SK-N-SH treated with all-trans-retinoic acid at 6 μM for 48 hours (cell line): Measurements from ENCODE around the gene FCER1A.

Experiments used
- ATAC-seq: fragments of 200-7000 bp; cut with Tn5 transposase; 3 replicates; pipeline ENCODE4 v1.9.1; 2020; ENCODE audit warnings: mild to moderate bottlenecking, moderate library complexity
- ARNTL ChIP-seq: fragments of 450-650 bp; formaldehyde crosslinking; IDR thresholded peaks from 2 replicates; pipeline ENCODE4 v1.5.0; 2020; ENCODE audit warnings: low read depth, mild to moderate bottlenecking, moderate library complexity, borderline replicate concordance
- BACH2 ChIP-seq: fragments of 250-450 bp; sonication (Bioruptor Pico); IDR thresholded peaks from 2 replicates; pipeline ENCODE4 v1.9.0; 2021; ENCODE audit warnings: mild to moderate bottlenecking, borderline replicate concordance
- CSDC2 ChIP-seq: fragments of 250-450 bp; sonication (Bioruptor Pico); IDR thresholded peaks from 2 replicates; pipeline ENCODE4 v1.5.0; 2020; ENCODE audit warnings: mild to moderate bottlenecking, moderate library complexity
- ESRRG ChIP-seq: fragments of 250-450 bp; sonication (Bioruptor Pico); IDR thresholded peaks from 2 replicates; pipeline ENCODE4 v1.6.1; 2021; ENCODE audit warnings: mild to moderate bottlenecking
- GLIS3 ChIP-seq: fragments of 250-450 bp; sonication (Bioruptor Pico); IDR thresholded peaks from 2 replicates; pipeline ENCODE4 v1.5.0; 2020; ENCODE audit warnings: mild to moderate bottlenecking, moderate library complexity
- ISL1 ChIP-seq: fragments of 250-450 bp; sonication (Bioruptor Pico); IDR thresholded peaks from 2 replicates; pipeline ENCODE4 v2.1.2; 2022; ENCODE audit warnings: mild to moderate bottlenecking, moderate library complexity
- OSR1 ChIP-seq: fragments of 250-450 bp; sonication (Bioruptor Pico); IDR thresholded peaks from 2 replicates; pipeline ENCODE4 v1.8.0; 2022; ENCODE audit warnings: moderate library complexity, mild to moderate bottlenecking, inconsistent platforms
- PPARA ChIP-seq: fragments of 250-450 bp; sonication (Bioruptor Pico); IDR thresholded peaks from 2 replicates; pipeline ENCODE4 v1.5.0; 2020; ENCODE audit warnings: mild to moderate bottlenecking, borderline replicate concordance
- RARB ChIP-seq: fragments of 250-450 bp; sonication (Bioruptor Pico); IDR thresholded peaks from 2 replicates; pipeline ENCODE4 v1.8.0; 2021; ENCODE audit warnings: mild to moderate bottlenecking, moderate library complexity
- SNAI2 ChIP-seq: fragments of 250-450 bp; sonication (Bioruptor Pico); IDR thresholded peaks from 2 replicates; pipeline ENCODE4 v1.5.0; 2020; ENCODE audit warnings: mild to moderate bottlenecking, moderate library complexity
- TOX ChIP-seq: fragments of 250-450 bp; sonication (Bioruptor Pico); IDR thresholded peaks from 2 replicates; pipeline ENCODE4 v1.8.0; 2021; ENCODE audit warnings: mild to moderate bottlenecking, moderate library complexity, borderline replicate concordance
- ZC3H10 ChIP-seq: fragments of 250-450 bp; sonication (Bioruptor Pico); IDR thresholded peaks from 2 replicates; pipeline ENCODE4 v1.5.1; 2021; ENCODE audit warnings: mild to moderate bottlenecking, moderate library complexity
- ZFP3 ChIP-seq: fragments of 250-450 bp; sonication (Bioruptor Pico); IDR thresholded peaks from 2 replicates; pipeline ENCODE4 v1.5.0; 2020; ENCODE audit warnings: mild to moderate bottlenecking, moderate library complexity
- ZFP30 ChIP-seq: fragments of 450-650 bp; formaldehyde crosslinking; IDR thresholded peaks from 2 replicates; pipeline ENCODE4 v1.5.0; 2022; ENCODE audit warnings: mild to moderate bottlenecking, moderate library complexity
- ZNF565 ChIP-seq: fragments of 450-650 bp; formaldehyde crosslinking; conservative IDR thresholded peaks from 2 replicates; pipeline ENCODE4 v1.5.0; 2020; ENCODE audit warnings: low read depth, mild to moderate bottlenecking, moderate library complexity
- ZNF70 ChIP-seq: fragments of 450-650 bp; formaldehyde crosslinking; IDR thresholded peaks from 2 replicates; pipeline ENCODE4 v1.5.0; 2020; ENCODE audit warnings: mild to moderate bottlenecking, moderate library complexity
- ZNF8 ChIP-seq: fragments of 450-650 bp; formaldehyde crosslinking; IDR thresholded peaks from 2 replicates; pipeline ENCODE4 v1.5.0; 2020; ENCODE audit warnings: mild to moderate bottlenecking, moderate library complexity
- TF ChIP-seq, protein P1 (sequence below): fragments of 250-450 bp; sonication (Bioruptor Pico); IDR thresholded peaks from 2 replicates; pipeline ENCODE4 v1.5.0; 2020; ENCODE audit warnings: mild to moderate bottlenecking, moderate library complexity
- TF ChIP-seq, protein P2 (sequence below): fragments of 250-450 bp; sonication (Bioruptor Pico); IDR thresholded peaks from 2 replicates; pipeline ENCODE4 v1.8.0; 2021; ENCODE audit warnings: low read depth, mild to moderate bottlenecking, moderate library complexity, borderline replicate concordance
- TF ChIP-seq, protein P3 (sequence below): fragments of 250-450 bp; sonication (Bioruptor Pico); IDR thresholded peaks from 2 replicates; pipeline ENCODE4 v1.5.1; 2020; ENCODE audit warnings: low read depth, mild to moderate bottlenecking, moderate library complexity
- TF ChIP-seq, protein P4 (sequence below): fragments of 250-450 bp; sonication (Bioruptor Pico); IDR thresholded peaks from 2 replicates; pipeline ENCODE4 v1.5.1; 2021; ENCODE audit warnings: mild to moderate bottlenecking, moderate library complexity

FCER1A gene

DNA sequence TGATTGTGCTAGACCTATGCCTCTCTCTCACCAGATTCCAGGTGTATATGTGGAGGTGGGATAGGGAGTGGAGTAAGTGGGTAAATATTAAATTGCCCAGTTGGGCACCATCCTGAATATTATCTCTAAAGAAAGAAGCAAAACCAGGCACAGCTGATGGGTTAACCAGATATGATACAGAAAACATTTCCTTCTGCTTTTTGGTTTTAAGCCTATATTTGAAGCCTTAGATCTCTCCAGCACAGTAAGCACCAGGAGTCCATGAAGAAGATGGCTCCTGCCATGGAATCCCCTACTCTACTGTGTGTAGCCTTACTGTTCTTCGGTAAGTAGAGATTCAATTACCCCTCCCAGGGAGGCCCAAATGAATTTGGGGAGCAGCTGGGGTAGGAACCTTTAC, at the start of gene FCER1A:
TSS of gene FCER1A (plus strand) at position 242 of the 400 bp plus-strand sequence. CDS start at position 271, 29 bp downstream.
- ATAC-seq: no peak
- no peak for TF ChIP-seq ISL1 (CRISPR knock-in tag)
- no peak for TF ChIP-seq OSR1 (CRISPR knock-in tag)
- no peak for TF ChIP-seq ZC3H10 (CRISPR knock-in tag)
- no peak for TF ChIP-seq CSDC2 (CRISPR knock-in tag)
- no peak for TF ChIP-seq ZFP3 (CRISPR knock-in tag)
- TF ChIP-seq, protein P1, sequence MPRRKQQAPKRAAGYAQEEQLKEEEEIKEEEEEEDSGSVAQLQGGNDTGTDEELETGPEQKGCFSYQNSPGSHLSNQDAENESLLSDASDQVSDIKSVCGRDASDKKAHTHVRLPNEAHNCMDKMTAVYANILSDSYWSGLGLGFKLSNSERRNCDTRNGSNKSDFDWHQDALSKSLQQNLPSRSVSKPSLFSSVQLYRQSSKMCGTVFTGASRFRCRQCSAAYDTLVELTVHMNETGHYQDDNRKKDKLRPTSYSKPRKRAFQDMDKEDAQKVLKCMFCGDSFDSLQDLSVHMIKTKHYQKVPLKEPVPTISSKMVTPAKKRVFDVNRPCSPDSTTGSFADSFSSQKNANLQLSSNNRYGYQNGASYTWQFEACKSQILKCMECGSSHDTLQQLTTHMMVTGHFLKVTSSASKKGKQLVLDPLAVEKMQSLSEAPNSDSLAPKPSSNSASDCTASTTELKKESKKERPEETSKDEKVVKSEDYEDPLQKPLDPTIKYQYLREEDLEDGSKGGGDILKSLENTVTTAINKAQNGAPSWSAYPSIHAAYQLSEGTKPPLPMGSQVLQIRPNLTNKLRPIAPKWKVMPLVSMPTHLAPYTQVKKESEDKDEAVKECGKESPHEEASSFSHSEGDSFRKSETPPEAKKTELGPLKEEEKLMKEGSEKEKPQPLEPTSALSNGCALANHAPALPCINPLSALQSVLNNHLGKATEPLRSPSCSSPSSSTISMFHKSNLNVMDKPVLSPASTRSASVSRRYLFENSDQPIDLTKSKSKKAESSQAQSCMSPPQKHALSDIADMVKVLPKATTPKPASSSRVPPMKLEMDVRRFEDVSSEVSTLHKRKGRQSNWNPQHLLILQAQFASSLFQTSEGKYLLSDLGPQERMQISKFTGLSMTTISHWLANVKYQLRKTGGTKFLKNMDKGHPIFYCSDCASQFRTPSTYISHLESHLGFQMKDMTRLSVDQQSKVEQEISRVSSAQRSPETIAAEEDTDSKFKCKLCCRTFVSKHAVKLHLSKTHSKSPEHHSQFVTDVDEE (CRISPR knock-in tag): no peak
- no peak for TF ChIP-seq ZFP30 (CRISPR knock-in tag)
- no peak for TF ChIP-seq BACH2 (CRISPR knock-in tag)
- TF ChIP-seq ARNTL (CRISPR knock-in tag): no peak
- TF ChIP-seq TOX (CRISPR knock-in tag): no peak
- no peak for TF ChIP-seq ESRRG (CRISPR knock-in tag)
- TF ChIP-seq, protein P2, sequence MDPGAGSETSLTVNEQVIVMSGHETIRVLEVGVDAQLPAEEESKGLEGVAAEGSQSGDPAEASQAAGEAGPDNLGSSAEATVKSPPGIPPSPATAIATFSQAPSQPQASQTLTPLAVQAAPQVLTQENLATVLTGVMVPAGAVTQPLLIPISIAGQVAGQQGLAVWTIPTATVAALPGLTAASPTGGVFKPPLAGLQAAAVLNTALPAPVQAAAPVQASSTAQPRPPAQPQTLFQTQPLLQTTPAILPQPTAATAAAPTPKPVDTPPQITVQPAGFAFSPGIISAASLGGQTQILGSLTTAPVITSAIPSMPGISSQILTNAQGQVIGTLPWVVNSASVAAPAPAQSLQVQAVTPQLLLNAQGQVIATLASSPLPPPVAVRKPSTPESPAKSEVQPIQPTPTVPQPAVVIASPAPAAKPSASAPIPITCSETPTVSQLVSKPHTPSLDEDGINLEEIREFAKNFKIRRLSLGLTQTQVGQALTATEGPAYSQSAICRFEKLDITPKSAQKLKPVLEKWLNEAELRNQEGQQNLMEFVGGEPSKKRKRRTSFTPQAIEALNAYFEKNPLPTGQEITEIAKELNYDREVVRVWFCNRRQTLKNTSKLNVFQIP: no peak
- no peak for TF ChIP-seq ZNF565
- TF ChIP-seq GLIS3 (CRISPR knock-in tag): no peak
- TF ChIP-seq PPARA (CRISPR knock-in tag): no peak
- TF ChIP-seq RARB (CRISPR knock-in tag): no peak
- TF ChIP-seq, protein P3, sequence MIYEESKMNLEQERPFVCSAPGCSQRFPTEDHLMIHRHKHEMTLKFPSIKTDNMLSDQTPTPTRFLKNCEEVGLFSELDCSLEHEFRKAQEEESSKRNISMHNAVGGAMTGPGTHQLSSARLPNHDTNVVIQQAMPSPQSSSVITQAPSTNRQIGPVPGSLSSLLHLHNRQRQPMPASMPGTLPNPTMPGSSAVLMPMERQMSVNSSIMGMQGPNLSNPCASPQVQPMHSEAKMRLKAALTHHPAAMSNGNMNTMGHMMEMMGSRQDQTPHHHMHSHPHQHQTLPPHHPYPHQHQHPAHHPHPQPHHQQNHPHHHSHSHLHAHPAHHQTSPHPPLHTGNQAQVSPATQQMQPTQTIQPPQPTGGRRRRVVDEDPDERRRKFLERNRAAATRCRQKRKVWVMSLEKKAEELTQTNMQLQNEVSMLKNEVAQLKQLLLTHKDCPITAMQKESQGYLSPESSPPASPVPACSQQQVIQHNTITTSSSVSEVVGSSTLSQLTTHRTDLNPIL (CRISPR knock-in tag): no peak
- TF ChIP-seq ZNF8 (CRISPR knock-in tag): no peak

DNA sequence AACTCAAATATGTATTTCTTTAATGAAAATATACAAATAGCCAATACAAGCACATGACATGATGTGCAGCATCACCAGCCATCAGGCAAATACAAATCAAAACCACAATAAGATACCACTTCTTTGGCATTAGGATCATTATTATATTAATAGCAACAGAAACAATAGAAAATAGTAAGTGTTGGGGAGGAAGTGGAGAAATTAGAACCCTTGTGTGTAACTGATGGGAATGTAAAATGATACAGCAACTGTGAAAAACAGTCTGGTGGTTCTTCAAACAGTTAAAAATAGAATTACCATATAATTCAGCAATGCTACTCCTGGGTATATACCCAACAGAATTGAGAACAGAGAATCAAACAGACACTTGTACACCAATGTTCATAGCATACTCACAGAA, 40.8 kb upstream of the FCER1A start:
- TF ChIP-seq, protein P4, sequence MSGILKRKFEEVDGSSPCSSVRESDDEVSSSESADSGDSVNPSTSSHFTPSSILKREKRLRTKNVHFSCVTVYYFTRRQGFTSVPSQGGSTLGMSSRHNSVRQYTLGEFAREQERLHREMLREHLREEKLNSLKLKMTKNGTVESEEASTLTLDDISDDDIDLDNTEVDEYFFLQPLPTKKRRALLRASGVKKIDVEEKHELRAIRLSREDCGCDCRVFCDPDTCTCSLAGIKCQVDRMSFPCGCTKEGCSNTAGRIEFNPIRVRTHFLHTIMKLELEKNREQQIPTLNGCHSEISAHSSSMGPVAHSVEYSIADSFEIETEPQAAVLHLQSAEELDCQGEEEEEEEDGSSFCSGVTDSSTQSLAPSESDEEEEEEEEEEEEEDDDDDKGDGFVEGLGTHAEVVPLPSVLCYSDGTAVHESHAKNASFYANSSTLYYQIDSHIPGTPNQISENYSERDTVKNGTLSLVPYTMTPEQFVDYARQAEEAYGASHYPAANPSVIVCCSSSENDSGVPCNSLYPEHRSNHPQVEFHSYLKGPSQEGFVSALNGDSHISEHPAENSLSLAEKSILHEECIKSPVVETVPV (CRISPR knock-in tag): no peak
- TF ChIP-seq ZC3H10 (CRISPR knock-in tag) (no peak), ZNF8 (CRISPR knock-in tag) (no peak), BACH2 (CRISPR knock-in tag) (no peak), ISL1 (CRISPR knock-in tag) (no peak), TOX (CRISPR knock-in tag) (no peak), ZNF70 (CRISPR knock-in tag) (no peak), SNAI2 (no peak), GLIS3 (CRISPR knock-in tag) (no peak), ESRRG (CRISPR knock-in tag) (no peak)
- TF ChIP-seq, protein P1 (CRISPR knock-in tag): no peak
- no peak for ATAC-seq
